ENCODE data around the gene DAP.
"Not testable (repeated sequence)": the region's sequence is repeated elsewhere in the genome, so short reads cannot be mapped to it uniquely, and the experiment has no call there.

DAP gene

DNA sequence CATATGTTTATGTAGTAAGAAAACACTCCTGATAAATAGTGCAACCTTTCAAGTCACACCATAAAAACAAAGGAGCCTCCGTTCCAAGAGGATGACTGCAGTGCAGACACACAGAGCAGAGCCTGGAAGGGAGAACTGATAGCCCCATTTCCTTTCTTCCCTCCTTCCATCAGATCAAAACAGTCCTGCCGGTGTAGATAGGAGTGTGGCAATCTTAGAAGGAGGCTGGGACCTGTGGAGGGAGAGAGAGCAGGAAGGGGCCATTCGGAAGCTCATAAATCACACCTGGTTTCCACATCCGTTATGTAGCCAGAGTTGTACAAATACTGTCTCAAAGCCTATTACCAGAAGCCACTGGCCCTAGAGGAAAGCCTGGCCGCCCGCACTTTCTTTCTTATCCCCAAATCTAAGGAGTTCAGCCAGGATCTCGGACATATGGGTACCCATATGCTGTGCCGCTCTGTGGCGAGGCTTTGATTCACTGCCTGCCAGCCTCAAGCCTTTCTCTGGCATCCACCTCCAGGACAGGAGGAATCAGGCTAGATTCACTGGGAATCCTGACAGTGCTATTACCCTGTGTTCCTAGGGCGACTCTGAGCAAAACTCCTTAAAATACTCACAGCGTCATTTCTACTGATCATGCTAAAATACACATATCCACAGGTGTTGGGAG, 26.9 kb downstream of the DAP start:
- DNase-seq = no peak

DNA sequence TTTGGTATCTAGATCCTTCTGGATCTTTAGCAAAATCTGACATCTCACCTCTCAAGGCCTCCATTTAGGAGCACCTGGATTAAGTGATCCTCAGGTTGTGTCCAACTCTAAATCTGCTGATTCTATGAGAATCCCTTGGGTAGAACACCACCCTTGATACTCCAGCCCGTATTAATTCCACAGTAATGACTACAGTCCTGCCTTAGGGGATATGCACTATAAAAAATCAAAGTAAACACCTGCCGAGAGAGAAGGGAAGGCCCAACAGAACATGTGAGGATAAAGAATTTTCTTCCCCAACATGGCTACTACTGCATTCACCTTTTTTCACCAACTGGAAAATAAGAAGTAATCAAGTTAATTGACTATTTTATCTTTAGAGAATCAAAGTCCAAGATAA, 27.6 kb downstream of the DAP start:
- DNase-seq = no peak

DNA sequence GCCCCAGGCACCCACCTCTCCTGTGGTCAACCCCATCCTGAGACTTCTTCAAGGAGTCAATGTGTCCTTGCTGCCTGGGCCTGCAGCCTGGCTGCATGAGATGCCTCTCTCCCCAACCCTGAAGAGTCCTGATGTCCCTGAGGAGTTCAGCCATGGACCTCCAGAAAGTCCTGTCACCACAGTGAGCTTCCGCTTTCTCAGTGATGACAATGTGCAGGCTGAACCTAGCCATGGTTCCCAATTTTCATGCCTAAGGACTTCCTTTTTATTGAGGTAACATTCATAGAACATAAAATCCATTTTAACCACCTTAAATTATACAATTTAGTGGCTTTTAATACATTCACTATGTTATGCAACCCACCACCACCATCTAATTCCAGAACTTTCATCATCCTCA, 29.1 kb downstream of the DAP start:
- no peak for DNase-seq

DNA sequence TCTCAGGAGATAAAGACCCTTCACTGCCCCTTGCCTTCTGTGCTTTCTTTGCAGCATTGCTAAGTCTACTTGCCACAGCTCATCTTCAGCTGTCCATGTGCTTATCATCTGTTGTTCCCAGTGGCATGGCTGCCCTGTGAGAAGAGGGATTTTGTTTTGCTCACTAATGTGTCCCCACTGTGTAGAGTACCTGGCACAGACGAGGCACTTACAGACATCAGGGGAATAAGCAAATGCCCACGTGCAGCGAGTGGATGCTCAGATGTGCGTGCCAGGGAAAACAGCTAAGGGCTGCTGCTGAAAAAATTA, 31.0 kb downstream of the DAP start:
- DNase-seq = no peak

GRCh38 chr5:10729320-10730042, 31.6 kb downstream of the DAP start:
- no peak for DNase-seq

GRCh38 chr5:10728679-10729078, 32.4 kb downstream of the DAP start:
- DNase-seq = no peak

- DNase-seq = no peak
These were observed 33.2 kb downstream of the DAP start for GRCh38 chr5:10727861-10728260.

DNA sequence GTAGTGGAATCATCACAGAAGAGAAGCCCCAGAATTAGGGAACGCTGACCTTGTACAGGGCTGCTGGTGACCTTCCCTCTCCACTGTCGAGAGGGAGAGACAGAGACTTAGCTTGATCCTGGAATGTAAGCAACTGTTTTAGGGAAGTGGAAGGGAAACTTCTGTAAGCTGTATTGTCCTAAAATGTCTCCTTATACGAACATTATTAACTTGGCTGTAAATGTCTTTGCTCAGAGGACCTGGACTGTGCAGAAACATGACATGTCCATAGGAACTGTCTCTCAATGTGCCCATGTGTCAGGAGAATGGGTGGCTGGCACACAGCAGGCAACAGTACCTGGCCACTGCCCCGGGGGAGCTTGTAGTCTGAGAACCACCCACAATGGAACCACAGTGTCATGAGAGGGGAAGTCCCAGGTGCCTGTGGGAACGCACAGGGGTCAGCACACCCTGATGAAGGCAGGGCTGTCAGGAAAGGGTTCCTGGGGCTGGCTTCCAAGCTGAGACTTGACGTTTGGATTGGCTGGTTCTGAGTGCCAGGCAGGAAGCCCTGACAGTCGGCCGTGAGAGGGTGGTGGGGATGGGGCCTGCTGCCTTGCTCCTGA, 34.0 kb downstream of the DAP start:
- DNase-seq = peak; percentile 28 to 46

GRCh38 chr5:10726179-10726912, 34.7 kb downstream of the DAP start:
- peak; percentile 22 to 27 for DNase-seq

GRCh38 chr5:10725636-10726035, 35.4 kb downstream of the DAP start:
- no peak for DNase-seq

- no peak for DNase-seq
These were observed 36.1 kb downstream of the DAP start for GRCh38 chr5:10724781-10725507.

DNA sequence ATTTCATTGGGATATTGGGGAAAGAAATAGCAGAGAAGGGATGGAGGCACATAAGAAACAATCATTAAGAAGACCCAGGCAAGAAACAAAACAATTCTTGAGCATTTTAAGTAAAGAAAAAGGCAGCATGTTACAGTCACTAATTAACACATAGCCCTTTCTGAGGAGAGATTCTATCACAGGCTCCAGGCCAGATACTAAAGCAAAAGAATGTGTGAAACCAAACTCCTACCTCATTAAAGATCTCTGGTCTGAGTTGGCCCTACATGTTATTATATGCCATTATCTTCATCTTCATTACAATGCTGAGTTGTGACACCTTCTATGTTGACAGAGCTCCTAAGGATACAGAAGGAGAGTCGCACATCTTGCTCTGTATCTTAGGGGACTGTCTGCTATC, 37.5 kb downstream of the DAP start:
- DNase-seq = no peak

DNA sequence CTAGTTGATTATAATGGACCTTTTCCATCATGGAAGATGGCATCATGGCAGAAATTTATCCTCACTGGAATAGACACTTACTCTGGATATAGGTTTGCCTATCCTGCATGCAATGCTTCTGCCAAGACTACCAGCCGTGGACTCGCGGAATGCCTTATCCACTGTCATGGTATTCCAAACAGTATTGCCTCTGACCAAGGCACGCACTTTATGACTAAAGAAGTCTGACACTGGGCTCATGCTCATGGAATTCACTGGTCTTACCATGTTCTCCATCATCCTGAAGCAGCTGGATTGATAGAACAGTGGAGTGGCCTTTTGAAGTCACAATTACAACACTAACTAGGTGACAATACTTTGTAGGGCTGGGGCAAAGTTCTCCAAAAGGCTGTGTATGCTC, 40.3 kb downstream of the DAP start:
- not testable (repeated sequence) for DNase-seq

DNA sequence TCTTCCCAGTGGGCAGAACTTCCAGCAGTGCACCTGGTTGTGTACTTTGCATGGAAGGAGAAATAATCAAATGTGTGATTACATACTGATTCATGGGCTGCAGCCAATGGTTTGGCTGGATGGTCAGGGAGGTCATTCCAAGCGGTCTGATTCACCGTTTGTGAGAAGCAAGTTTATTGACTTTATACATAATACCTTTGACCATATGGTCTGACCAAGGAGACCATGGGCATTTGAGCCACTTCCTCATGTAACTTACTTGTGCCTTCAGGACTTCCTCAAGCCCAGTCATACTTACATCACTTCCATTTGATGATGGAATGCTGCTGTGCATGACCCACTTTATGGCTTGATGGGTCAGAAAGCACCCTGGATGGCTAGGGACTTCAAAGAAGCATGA, 41.1 kb downstream of the DAP start:
- no peak for DNase-seq

GRCh38 chr5:10718617-10719016, 42.4 kb downstream of the DAP start:
- DNase-seq = not testable (repeated sequence)

DNA sequence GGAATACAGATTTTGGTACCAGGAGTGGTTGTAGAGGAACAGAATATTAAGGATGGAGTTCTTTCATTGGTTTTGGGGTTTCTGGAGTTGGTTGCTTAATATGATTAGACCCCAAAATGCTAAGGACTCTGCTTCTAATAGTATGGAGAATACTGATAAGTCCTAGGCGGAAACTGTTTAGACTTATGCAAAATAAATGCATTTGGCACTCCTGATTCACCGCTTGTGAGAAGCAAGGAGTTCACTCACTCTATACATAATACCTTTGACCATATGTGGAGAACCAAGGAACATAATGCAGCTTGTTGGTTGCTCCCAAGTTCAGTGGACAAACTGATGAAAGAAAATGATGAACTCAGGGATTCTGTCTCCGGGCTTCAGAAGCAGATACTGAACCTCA, 44.2 kb downstream of the DAP start:
- DNase-seq = not testable (repeated sequence)

- no peak for DNase-seq
These were observed 45.3 kb downstream of the DAP start for GRCh38 chr5:10715605-10716290.

DNA sequence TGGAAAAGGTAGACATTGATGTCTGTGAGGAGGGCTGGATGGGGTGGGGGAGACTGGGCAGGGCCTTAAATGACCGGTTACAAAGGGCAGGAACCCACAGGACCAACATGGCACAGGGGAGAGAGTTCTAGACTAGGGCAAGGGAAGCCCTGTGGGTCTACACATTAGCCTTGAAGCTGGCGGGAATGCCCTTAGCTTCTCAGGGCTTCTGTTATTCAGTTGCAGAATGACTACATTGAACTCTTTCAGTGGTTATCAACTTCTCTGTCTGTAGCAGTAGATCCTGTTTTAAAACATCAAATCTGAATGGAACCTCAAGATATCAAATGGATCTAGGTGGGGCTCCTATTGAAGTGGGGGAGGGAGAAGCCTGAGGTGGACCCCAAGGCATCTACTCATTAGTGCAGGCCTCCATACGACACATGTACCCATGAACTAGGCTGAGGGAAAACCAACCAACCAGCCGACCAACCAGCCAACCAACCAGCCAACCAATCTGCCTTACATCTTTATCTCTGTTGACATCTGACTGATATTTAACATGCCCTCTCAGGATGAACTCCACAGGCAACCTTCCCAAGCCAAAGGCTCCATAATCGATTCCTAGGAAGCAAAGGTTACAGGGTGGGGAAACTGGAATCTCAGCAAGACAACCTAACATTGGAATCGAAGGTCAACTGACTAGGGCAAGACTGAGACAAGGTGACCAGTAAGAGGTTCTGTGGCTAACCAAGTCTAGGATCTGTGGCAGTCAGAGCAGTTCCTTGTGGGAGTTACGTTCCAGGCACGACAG, 48.3 kb downstream of the DAP start:
- no peak for DNase-seq

DNA sequence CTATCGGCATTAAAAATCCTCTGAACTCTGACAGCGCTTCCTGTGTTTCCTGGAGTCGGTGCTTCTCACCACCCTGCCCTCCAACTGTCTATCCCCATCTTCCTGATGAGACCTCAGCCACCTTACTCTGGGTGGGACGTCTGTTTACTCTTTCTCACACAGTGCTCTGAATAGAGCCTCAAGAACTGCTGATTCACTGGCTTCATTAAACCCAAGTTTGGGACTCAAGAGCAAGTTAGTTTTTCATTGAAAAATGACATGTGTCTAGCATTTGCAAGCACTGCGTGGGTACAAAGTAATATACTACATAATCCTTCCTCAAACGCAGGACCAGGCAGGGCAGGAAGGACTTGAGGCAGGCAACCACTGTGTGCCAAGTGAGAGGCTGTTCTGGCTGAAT, 49.5 kb downstream of the DAP start:
- DNase-seq = no peak

DNA sequence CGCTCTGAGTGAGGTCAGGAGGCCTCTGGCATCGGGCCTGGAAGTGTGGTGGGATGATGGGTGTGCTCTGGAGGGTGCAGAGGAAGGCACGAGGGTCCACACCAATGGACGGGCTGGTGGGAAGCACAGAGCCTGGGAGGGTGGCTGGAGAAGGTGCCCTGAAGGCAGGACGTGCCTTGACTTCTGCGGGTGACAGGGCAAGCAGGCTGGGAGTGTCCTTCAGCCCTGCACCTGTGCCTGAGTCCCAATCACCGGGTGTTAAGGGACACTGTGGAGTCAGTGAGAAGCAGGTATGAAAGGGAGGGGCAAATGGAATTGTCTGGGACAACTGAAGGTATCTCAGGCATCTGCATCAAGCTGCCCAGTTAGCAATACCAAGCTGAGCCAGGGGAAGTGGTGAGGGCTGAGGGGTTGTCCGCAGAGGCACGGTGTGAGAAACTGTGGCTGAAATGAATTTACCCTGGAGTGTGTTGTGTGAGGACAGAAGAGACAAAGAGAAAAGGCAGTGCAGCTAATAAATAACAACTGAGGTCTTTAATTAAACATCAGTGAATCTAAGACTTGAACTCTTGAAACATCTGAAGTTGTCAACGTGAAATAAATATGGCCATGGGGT, 50.4 kb downstream of the DAP start:
- DNase-seq = no peak

GRCh38 chr5:10709933-10710332, 51.1 kb downstream of the DAP start:
- DNase-seq = no peak

Data from activated T-cell treated with anti-CD3 and anti-CD28 coated beads, Interleukin-2, amount 50 U/mL, for 48 hours (primary cell).